Fibroblast of mammary gland (primary cell): ENCODE measurements around the gene HLA-A.
A peak's percentile ranks its signal among the peaks of the same experiment; 100 is the strongest.

Source experiments
- DNase-seq: peaks from one replicate; pipeline ENCODE4 v3.0.0-alpha.2; 2010; ENCODE audit warnings: low read depth
- H3K4me3 ChIP-seq: 2 replicates; pipeline ENCODE4 v1.5.1; 2011; ENCODE audit warnings: low read depth, mild to moderate bottlenecking, low read length, moderate library complexity; ENCODE audit not compliant: control insufficient read depth
- TF ChIP-seq, protein P1 (sequence below): conservative IDR thresholded peaks from 2 replicates; pipeline ENCODE4 v1.5.1; 2011; ENCODE audit warnings: low read depth, low read length, inconsistent platforms; ENCODE audit not compliant: control insufficient read depth, insufficient read depth

HLA-A gene

DNA sequence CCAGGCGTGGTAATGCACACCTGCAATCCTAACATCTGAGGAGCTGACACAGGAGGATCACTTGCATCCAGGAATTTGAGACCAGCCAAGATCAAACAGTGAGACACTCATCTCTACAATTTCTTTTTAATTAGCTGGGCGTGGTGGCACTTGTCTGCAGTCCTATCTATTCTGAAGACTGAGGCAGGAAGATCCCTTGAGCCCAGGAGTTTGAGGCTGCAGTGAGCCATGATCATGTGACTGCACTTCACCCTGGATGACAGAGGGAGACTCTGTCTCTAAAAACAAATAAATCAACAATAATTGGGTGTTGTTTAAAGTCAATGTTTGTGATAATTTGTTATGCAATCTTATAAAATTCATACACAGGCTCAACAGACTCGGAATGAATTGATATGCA is 18.0 kb upstream of the HLA-A start:
- TF ChIP-seq, protein P1, sequence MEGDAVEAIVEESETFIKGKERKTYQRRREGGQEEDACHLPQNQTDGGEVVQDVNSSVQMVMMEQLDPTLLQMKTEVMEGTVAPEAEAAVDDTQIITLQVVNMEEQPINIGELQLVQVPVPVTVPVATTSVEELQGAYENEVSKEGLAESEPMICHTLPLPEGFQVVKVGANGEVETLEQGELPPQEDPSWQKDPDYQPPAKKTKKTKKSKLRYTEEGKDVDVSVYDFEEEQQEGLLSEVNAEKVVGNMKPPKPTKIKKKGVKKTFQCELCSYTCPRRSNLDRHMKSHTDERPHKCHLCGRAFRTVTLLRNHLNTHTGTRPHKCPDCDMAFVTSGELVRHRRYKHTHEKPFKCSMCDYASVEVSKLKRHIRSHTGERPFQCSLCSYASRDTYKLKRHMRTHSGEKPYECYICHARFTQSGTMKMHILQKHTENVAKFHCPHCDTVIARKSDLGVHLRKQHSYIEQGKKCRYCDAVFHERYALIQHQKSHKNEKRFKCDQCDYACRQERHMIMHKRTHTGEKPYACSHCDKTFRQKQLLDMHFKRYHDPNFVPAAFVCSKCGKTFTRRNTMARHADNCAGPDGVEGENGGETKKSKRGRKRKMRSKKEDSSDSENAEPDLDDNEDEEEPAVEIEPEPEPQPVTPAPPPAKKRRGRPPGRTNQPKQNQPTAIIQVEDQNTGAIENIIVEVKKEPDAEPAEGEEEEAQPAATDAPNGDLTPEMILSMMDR, result no peak
- H3K4me3 ChIP-seq, result no peak overlapping the region
- no peak for DNase-seq

DNA sequence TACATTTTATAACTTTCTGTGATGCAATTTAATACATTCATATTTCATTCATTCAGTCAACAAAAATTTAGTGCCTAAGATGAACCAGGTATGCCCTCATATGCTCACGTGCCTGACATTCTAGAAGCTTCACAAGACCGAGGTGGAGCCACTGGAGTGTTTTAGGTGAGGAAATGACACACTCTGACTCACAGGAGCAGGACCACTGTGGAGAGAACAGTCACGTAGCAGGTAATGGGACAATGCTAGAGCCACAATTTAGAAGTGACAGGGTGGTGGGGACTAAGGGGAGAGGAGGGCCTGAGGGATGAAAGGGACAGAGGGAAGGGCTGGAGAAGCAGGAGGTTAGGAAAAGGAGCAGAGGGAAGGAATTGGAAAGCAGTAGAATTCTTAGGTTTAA is 17.6 kb upstream of the HLA-A start:
- TF ChIP-seq, protein P1, result no peak
- H3K4me3 ChIP-seq, result no peak overlapping the region
- DNase-seq, result no peak

DNA sequence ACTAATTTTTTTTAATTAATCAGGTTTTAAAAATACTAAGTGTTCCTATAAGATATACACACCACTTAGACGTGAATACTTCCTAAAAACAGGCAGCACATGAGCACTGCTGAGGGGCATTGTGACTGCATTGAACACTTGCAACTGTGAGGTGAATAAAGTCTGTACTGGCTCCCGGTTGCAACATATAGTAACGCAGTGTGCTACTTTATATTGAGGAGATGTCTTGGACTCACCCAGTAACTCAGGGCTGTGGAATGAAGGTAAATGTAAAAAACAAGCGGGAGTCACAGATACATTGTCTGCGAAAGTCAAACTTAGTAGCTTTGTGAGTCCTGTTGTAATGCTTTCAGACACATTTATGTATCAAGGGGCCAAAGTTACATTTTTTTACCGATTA is 17.0 kb upstream of the HLA-A start:
- DNase-seq, result no peak
- TF ChIP-seq, protein P1, result no peak
- H3K4me3 ChIP-seq, result no peak overlapping the region

DNA sequence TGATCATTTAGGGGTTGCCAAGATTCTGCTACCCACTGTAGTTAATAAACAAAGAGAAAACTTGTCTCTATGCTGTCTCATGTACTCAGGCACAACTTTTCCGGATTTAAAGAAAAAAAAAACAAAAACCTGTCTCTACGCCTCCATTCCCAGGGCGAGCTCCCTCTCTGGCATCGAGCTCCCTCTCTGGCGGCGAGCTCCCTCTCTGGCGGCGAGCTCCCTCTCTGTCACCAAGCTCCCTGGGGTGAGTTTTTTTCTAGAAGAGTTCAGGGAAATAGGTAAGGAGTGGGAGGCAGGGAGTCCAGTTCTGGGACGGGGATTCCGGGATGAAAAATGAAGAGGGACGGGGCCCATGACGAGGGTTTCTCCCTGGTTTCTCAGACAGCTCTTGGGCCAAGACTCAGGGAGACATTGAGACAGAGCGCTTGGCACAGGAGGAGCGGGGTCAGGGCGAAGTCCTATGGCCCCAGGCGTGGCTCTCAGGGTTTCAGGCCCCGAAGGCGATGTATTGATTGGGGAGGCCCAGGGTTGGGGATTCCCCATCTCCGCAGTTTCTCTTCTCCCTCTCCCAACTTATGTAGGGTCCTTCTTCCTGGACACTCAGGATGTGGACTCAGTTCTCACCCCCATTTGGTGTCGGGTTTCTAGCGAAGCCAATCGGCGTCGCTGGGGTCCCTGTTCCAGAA is 16.5 kb upstream of the HLA-A start:
- TF ChIP-seq, protein P1, result no peak
- peak overlapping the region; percentile 60 for H3K4me3 ChIP-seq
- DNase-seq, result no peak

DNA sequence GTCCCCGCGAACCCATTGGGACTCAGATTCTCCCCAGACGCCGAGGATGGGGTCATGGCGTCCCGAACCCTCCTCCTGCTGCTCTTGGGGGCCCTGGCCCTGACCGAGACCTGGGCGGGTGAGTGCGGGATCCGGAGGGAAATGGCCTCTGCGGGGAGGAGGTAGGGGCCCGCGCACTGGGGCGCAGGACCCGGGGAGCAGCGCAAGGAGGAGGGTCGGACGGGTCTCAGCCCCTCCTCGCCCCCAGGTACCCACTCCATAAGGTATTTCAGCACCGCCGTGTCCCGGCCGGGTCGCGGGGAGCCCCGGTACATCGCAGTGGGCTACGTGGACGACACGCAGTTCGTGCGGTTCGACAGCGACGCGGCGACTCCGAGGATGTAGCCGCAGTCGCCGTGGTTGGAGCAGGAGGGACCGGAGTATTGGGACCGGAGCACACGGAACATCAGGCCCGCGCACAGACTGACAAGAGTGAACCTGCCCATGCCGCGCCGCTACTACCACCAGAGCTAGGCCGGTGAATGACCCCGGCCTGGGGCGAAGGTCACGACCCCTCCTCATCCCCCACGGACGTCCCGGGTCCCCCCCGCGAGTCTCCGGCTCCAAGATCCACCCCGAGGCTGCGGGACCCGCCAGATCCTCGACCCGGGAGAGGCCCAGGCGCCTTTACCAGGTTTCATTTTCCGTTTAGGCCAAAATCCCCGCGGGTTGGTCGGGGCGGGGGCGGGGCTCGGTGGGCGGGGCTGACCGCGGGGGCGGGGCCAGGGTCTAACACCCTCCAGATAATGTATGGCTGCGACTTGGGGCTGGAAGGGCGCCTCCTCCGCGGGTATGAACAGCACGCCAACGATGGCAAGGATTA is 15.7 kb upstream of the HLA-A start:
- peak; percentile 51 for DNase-seq
- TF ChIP-seq, protein P1, result no peak
- peak overlapping the region; percentile 60 for H3K4me3 ChIP-seq

DNA sequence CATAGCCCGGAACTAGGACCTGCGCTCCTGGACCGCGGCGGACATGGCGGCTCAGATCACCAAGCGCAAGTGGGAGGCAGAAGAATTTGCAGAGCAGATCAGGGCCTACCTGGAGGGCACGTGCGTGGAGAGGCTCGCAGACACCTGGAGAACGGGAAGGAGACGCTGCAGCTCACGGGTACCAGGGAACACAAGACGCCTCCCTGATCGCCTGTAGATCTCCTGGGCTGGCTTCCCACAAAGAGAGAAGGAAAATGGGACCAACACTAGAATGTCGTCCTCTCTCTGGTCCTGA is 15.1 kb upstream of the HLA-A start:
- TF ChIP-seq, protein P1, result no peak
- DNase-seq, result no peak
- peak overlapping the region; percentile 34 for H3K4me3 ChIP-seq
